Activated CD8-positive, alpha-beta memory T cell treated with anti-CD3 and anti-CD28 coated beads, Interleukin-2, amount 50 U/mL, for 1 hour (primary cell): ENCODE measurements around the gene LRRC26.

Experiments
- DNase-seq: peaks from one replicate; pipeline ENCODE4 v3.0.0-alpha.2; 2020; ENCODE audit errors: extremely low read depth

Gene LRRC26

DNA sequence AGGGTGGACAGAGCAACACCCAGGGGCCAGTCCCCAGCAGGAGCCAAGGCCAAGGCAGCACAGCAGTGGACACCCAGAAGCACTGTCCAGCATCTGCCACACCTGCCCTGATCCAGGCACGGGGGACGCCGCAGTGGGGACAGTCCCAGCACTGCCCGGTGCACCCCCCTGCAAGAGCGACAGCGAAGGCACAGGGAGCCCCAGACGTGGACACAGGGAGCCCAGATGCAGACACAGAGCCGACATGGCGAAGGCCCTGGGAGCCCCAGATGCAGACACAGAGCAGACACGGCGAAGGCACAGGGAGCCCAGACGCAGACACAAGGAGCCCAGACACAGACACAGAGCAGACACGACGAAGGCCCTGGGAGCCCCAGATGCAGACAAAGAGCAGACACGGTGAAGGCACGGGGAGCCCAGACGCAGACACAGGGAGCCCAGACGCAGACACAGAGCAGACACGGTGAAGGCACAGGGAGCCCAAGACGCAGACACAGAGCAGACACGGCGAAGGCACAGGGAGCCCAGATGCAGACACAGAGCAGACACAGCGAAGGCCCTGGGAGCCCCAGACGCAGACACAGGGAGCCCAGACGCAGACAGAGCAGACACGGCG is 14.2 kb upstream of the LRRC26 start:
- DNase-seq = no peak

DNA sequence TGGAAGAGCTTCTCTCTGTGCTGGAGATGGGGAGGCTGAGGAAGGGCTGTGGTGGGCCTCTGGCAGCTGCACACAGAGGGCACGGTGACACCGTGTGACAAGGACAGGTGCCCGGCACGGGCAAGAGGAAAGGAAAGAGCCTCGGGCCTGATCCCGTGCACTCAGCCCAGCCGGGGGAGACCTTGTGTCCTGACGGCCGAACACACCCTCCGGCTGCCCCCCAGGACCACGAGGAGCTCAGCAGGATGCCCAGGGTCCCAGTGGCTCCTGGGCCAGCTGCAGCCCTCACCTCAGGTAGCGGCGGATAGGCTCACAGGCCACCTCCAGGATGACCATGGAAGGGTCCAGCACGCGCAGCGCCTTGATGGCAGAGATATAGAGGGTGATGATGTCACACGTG is 13.0 kb upstream of the LRRC26 start:
- no peak for DNase-seq

DNA sequence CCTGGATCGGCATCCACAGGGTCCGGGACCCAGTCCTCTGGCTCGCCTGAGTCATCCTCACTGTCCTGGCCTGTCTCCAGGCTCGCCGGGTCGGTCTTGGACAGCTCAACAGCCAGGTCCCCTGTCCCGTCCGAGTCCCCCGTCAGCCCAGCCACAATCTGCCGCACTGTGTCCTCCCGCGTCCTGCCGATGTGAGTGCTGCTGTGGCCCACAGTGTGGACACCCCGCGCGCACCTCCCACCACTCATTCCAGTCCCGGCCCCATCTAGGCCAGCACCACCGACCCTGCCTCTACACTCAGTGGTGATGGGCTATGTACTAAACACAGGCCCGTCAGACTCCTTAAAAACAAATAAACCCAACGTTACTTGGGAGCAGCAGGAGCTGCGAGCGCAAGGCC is 11.8 kb upstream of the LRRC26 start:
- DNase-seq = no peak

DNA sequence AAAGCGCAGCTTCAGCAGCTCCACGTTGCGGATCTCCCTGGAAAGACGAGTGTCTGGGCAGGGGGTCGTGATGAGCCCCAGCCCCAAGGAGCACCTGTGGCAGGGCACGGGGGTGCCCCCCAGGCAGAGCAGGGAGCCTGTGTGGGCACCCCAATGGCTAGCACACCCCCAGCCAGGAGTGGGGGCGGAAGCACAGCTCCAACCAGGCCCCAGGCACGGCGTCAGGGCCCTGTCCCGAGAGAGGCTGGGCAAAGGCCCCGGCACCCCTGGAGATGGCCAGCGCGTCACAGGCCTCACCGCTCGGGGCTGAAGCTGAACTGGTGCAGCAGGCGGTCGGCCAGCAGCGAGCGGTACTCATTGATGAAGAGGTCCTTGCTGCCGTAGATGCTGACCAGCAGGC is 10.6 kb upstream of the LRRC26 start:
- DNase-seq = no peak

DNA sequence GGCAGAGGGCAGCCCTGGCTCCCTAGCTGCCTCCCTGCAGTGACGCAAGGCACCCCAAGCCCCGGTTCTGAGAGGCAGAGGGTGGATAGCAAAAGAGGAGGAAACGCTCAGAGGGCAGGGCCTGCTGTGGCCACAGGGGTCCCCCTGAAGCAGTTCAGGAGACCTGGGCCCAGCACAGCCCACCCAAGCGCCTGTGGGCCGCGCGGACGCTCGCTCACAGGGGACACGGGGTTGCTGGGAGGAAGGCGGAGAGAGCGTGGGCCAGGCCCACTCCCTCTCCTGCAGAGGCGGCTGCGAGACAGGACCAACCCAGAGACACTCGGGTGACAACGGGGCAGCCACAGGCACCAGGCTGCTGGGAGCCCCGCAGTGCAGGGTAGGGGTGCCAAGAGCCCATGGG is 9.9 kb upstream of the LRRC26 start:
- DNase-seq = no peak

DNA sequence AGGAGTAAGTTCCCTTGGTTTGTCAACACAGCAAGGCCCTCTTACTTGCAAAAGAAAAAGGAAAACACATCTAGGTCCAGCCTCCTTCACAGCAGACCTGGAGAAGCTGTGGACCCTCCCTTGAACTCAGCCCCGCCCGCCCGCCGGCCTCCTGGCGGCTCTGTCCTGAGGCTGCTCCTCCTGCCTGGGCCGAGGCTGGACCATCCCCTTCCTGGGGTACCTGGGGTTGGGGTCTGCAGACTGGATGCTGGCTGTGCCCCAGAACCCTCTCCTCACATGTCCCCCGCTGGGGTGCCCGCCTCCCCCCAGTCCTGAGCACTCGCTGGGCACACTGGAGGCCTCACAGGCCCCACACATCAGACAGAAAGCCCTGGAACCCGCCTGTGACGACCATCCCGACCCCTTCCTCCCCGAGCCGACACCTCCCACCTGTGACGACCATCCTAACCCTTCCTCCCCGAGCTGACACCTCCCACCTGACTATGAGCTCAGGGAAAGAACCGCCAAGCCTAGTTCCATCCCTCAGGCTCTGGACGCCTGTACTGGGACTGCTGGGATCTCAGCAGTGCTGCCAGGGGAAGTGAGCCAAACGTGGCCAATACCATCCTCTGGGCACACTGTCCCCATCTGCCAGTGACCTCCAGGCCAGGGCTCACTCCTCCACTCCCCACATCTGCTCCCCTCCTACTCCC is 9.2 kb upstream of the LRRC26 start:
- no peak for DNase-seq

DNA sequence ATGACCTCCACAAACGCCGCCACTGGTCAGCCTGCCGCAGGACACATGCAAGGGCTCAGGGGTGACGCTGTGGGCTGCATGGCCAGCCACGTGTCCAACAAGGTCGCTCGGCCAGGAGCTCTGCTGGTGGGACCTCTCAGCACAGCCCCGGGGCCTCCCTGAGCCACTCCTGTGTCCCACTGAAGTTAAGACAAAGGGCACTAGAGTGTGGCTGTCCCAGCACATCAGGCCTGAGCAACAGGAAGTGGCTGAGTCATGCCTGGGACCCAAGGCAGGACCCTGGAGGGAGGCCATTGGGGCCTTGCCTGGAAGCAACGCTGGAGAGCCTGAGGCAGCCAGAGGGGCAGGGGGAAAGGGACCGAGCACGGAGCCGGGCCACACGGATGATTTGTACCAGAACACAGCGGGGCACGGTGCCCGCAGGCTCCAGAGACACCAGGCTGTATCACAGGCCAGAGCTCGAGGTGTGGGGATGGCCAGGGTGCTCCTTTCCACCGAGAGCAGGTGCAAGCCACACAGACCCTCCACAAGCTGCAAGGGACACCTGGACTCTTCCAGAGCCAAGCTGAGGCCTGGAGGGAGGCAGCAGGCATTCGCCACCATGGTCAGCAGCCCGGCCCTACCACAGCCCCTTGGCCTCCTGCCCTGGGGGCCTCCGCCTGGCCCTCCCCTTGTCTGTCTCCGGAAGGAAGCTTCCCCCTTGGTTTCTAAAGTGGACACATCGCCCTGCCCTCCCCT is 8.5 kb upstream of the LRRC26 start:
- no peak for DNase-seq

DNA sequence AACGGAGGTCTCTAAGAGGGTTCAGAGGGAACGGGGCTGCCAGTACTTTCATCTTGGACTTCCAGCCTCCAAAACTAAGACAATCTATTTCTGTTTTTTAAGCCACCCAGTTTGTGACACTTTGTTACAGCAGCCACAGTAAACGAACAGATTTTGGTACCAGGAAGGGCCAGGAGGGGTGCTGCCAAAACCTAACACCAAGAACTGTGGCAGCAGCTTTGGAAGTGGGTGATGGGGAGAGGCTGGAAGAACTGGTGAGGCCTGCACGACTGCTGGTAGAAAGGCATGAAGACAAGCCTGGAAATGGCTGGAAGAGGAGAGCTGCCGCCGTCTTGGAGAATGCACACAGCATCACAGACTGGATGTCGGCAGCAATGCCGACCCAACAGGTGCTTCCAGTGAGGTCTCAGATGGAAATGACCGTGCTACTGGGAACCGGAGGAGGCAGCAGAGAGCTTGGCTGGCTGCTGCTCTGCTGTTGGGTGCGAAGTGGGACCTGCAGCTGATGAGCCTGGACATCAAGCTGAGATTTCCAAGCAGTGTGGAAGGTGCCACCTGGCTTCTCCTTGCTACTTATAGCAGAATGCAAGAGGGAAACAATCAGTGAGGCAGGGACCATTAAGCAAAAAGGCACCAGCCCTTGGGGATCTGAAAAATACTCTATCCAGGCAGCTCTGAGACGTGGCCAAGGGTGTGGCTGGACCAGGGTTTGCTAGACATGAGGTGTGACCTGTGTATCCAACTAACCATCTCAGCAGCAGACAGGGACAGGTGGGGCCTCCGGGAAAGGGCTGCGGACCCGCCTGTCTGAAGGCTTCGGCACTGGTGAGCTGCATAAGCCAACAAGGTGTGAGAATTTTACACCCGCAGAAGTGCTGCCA is 6.7 kb upstream of the LRRC26 start:
- DNase-seq = no peak

DNA sequence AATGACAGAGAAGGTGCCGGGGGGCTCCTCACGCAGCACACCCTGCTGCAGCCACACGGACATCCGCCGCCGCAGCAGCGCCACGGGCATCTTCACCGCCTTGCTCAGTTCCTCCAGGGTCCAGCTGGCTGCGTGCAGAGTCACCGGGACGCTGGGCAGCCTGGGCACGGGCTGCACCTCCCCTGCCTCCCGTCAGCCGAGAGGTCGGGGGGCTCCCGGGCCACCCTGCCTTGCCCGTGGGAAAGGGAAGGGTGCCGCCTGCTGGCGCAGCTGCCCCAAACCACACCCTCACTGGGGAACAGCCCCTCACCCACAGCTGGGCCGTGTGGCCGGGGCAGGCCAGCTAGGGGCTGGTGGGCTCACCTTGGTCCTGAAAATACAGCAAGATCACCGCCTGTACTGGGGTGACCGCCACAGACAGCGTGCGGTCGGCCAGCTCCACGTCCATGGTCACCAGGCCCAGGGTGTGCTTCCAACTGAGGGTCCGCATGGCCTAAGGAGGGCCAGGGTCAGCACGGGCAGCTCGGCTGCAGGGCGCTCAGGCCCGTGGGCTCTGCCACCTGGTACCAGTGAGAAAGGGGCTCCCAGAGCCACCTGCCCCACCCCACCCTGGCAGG is 5.6 kb upstream of the LRRC26 start:
- DNase-seq = no peak

DNA sequence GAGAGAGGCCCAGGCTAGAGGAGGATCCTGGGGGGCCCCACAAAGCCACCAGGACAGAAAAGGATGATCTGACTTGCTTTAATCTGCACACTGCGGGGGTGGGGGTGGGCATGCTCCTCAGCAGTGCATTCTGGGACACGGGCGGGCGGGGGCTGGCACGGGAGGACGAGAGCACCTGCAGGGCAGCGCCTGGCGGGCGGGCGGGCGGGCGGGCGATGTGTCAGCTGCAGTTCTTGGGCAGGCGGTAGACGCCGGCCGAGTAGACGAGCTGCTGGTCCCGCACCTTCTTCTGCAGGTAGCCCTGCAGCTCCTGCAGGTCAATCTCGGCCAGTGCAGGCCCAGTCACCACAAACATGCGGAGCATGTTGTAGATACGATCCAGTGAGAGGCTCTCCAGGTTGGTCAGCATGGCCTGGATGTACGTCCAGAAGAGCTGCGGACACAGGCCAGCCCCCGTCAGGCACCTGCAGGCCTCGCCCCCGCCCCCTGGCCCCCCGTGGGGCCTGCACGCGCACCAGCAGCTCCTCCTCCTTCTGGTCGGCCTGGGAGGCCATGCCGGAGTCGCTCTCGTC is 5.0 kb upstream of the LRRC26 start:
- DNase-seq = no peak

DNA sequence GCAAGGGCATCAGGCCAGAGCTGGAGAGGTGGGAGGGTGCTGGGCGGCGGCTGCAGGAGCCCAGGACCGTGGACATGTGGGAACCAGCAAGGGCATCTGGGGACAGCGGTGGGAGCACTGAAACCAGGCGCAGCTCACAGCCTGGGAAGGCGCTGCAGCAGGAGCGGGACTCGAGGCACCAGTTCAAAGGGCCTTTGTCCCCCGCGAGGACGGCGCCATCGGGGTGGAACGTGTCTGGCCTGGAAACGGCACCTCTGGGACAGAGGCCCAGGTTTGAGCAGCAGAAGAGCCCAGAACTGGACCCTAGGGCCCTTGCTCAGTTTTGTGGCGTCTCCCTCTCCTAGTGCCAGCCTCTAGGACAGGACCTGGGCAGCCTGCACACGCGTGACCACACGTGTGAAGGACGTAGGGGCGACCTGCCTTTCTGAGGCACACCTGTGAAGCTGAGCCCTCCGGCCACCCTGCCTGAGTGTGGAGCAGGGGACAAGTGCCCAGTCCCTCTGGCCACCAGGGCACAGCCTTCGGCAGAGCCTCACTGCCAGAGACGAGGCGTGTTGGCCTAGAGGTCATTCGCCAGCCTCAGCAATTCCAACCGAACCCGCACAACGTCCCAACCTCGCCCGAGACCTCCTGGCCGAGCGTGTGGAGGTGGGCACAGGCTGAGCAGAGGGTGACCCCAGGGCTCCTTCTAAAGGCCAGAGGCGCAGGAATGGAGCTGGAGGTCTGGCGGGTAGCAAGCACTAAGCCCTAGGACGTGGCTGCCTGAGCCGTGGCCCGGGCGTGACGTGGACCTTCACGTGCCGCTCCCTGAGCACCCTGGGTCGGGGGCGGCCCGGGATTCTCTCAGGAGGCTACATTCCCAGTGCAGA is 4.2 kb upstream of the LRRC26 start:
- DNase-seq = no peak

DNA sequence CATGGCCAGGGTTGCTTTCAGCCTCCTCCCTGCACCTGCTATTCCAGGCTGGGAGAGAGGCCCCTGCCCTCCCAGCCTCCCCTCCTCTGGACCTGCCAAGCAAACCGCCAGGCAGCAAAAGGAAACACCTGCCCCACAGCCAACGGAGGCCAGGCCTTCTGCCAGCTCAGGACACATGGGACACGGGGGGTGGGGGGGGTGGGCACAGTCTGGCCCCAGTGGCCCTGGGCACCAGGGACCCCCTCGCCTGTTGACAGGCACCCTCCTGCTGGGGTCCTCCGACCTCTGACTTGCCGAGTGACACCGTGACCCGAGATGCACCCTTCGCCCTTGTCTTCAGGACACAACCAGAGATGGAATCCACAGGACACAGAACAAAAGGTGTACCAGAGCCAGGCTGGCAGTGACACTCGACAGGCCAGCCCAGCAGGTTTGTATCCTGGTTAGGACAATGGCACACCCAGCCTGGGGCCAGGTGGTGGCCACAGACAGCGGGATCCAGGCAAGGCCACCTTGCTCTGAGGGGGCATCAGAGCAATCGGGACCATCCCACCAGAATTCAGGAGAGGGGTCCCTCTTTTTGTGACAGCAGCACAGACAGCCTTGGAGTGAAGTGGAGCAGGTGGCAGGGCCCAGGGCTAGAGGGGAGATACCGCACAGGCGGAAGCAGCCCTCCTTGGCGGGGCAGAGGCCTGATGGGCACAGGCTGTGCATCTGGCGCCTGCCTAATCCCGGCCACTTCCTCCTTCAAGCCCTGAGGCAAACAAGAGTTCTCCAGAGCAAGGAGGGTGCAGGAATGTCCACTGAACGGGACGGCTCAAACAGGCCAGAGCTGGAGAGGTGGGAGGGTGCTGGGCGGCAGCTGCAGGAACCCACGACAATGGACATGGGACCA is 3.3 kb upstream of the LRRC26 start:
- DNase-seq = no peak

DNA sequence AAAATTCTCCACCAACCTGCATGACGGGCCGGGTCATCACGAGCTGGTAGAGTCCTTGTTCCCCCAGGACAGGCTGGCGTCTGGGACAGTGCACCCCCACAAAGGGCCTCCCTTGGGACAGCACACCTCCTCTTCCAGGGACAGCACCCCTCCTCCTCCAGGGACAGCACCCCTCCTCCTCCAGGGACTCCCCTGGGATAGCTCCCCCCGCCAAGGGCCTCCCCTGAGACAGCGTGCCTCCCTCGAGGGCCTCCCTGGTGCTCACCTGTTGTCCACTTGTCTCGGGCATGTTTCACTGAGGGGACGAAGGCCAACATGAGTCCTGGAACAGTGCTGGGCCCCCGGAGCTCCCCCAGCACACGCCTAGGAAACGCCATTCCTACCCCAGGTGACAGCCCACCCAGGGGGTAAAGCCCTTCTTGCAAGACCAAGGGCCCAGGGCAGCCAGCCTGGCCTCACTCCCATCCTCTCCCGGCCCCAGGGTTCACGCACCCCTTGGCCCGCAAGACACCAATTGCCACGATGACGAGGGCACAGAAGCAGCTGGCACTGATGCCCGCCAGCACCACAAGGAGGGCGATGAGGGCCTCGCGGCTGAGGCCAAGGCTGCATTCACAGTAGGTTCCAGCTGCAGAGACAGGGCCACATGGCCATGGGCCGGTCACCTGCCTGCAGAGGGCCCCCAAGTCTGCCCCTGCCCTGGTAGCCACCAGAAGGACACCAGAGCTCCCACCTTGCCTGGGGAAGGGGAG is 1.5 kb upstream of the LRRC26 start:
- no peak for DNase-seq

DNA sequence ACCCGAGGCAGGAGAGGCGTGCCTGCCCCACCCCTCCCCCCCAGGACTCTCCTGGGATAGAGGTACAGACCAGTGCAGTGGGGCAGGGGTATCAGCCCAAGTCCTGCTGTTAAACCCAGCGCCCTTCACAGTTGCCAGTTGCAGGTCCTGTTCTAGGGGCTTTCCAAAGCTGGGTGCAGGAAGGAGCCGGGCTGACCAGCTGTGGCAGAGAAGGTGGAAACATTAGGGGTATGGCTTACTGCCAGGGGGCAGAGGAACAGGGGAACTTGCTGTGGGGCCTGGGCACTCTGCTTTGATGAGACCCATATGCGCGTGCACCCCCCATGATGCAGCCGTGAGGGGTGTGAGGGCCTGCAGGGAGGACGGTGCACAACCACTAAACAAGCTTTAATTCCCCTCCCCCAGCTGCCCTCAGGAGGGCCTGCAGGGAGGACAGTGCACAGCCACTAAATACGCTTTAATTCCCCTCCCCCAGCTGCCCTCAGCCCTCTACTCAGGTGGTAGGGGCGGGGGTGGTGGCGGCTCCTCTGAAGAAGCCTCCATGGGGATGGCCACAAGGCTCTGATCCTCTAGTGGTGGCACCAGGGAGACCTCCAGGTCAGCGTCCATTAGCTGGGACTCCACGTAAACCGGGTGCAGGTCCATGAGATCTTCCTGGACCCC is 766 bp upstream of the LRRC26 start:
- no peak for DNase-seq

DNA sequence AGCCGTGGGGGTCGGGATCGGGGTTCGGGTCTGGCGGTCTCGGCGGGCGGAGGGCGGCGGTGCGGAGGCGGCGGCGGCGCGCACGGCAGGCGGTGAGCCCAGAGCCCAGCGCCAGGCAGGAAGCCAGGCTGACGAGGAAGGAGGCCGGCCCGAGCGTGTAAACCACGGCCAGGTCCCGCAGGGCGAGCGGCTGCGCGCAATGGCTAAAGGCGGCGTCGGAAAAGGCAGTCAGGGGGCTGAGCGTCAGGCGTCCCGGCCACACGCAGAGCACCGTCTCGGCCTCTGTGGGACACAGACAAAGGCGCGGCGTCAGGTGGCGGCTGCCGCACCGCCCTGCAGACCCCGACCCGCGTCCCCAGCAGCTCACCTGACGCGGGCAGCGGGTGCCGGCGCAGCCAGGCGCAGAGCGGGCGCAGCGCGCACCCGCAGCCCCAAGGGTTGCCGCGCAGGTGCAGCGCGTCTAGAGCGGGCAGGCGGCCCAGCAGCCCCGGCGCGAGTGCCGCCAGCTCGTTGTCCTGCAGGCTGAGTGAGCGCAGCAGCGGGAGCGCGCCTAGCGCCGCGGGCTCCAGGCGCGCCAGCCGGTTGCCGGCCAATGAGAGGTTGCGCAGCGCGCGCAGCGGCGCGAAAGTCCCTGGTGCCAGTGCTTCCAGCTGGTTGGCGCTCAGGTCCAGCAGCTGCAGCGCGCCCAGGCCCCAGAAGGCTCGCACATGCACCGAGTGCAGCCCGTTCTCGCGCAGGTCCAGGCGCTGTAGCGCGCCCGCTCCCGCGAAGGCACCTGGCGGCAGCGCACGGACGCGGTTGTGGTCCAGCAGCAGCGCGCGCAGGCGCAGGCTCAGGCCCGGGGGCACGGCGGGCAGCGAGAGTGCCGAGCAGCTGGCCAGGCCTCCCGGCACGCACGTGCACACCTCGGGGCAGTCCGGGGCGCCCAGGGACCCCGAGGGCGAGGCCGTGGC is 671 bp downstream of the LRRC26 start:
- no peak for DNase-seq

DNA sequence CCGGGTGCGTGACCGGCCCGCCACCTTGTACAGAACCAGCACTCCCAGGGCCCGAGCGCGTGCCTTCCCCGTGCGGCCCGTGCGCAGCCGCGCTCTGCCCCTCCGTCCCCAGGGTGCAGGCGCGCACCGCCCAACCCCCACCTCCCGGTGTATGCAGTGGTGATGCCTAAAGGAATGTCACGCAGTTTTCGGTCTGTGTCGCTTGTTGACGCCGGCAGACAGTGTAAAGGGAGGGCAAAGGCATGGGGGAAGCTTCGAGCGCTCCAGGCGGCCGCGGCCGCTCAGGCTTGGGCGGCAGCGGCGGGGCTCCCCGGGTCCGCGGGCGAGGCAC is 1.3 kb downstream of the LRRC26 start:
- DNase-seq = no peak
